ENCODE measurements around the gene FSD1.

- TF ChIP-seq, protein P1, sequence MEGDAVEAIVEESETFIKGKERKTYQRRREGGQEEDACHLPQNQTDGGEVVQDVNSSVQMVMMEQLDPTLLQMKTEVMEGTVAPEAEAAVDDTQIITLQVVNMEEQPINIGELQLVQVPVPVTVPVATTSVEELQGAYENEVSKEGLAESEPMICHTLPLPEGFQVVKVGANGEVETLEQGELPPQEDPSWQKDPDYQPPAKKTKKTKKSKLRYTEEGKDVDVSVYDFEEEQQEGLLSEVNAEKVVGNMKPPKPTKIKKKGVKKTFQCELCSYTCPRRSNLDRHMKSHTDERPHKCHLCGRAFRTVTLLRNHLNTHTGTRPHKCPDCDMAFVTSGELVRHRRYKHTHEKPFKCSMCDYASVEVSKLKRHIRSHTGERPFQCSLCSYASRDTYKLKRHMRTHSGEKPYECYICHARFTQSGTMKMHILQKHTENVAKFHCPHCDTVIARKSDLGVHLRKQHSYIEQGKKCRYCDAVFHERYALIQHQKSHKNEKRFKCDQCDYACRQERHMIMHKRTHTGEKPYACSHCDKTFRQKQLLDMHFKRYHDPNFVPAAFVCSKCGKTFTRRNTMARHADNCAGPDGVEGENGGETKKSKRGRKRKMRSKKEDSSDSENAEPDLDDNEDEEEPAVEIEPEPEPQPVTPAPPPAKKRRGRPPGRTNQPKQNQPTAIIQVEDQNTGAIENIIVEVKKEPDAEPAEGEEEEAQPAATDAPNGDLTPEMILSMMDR (conservative IDR thresholded peaks at IDR 0.05) = no peak
- no peak for TF ChIP-seq ZFX (IDR thresholded peaks at IDR 0.05)
Observed at GRCh38 chr19:4266253-4267000, 38.0 kb upstream of the FSD1 start.

Measured in C4-2B (cell line).